GM18499 (cell line): ENCODE data around the gene CHKA.

ENCODE experiments used
- ATAC-seq: cut with Tn5 transposase; IDR thresholded peaks from one replicate; pipeline ENCODE4 v1.9.1; 2021; ENCODE audit warnings: moderate number of reproducible peaks; ENCODE audit not compliant: insufficient read depth, unreplicated experiment

The CHKA gene

GRCh38 chr11:68121067-68121899 is at the start of gene CHKA:
TSS of gene CHKA (minus strand) at chr11:68121388. CDS start at chr11:68121177, 211 bp downstream.
- peak; percentile 41 for ATAC-seq

- no peak for ATAC-seq
Observed at GRCh38 chr11:68169442-68169841, 48.3 kb upstream of the CHKA start.

GRCh38 chr11:68168694-68169093 is 47.5 kb upstream of the CHKA start:
- ATAC-seq: no peak

- ATAC-seq: no peak
Observed at GRCh38 chr11:68167474-68167873, 46.3 kb upstream of the CHKA start.

- ATAC-seq: no peak
Observed at GRCh38 chr11:68166969-68167368, 45.8 kb upstream of the CHKA start.

GRCh38 chr11:68165601-68166000 is 44.4 kb upstream of the CHKA start:
- no peak for ATAC-seq

GRCh38 chr11:68164437-68164836 is 43.2 kb upstream of the CHKA start:
- ATAC-seq: no peak

- no peak for ATAC-seq
Observed at GRCh38 chr11:68163691-68164090, 42.5 kb upstream of the CHKA start.

GRCh38 chr11:68160100-68160695 is 39.0 kb upstream of the CHKA start:
- ATAC-seq: no peak

- ATAC-seq: no peak
Observed at GRCh38 chr11:68159665-68160064, 38.5 kb upstream of the CHKA start.

- ATAC-seq: no peak
Observed at GRCh38 chr11:68159161-68159560, 38.0 kb upstream of the CHKA start.

GRCh38 chr11:68158580-68158979 is 37.4 kb upstream of the CHKA start:
- ATAC-seq: no peak

GRCh38 chr11:68153742-68154141 is 32.6 kb upstream of the CHKA start:
- ATAC-seq: no peak

- ATAC-seq: no peak
Observed at GRCh38 chr11:68150037-68150436, 28.8 kb upstream of the CHKA start.

GRCh38 chr11:68149417-68149816 is 28.2 kb upstream of the CHKA start:
- ATAC-seq: no peak

GRCh38 chr11:68148879-68149278 is 27.7 kb upstream of the CHKA start:
- no peak for ATAC-seq

- ATAC-seq: no peak
Observed at GRCh38 chr11:68148071-68148805, 27.1 kb upstream of the CHKA start.

GRCh38 chr11:68146704-68147474 is 25.7 kb upstream of the CHKA start:
- ATAC-seq: no peak

GRCh38 chr11:68146010-68146540 is 24.9 kb upstream of the CHKA start:
- ATAC-seq: no peak
